HL-60/S4 treated with retinoic acid at 250 ng/mL for 4 days and 3 days (cell line): ENCODE measurements around the gene NUB1.

ENCODE experiments used
- in situ Hi-C: fragments of 300-500 bp; cut with MboI; formaldehyde crosslinking; loops from 2 replicates; pipeline ENCODE4 v1.7.0; 2022; ENCODE audit warnings: low sequenced_read_pairs

The NUB1 gene

GRCh38 chr7:151400626-151401315 lies 59.2 kb downstream of the NUB1 start:
- in situ Hi-C loops, result no loop called here

GRCh38 chr7:151402029-151402835 lies 60.6 kb downstream of the NUB1 start:
- in situ Hi-C loops, result no loop called here

- in situ Hi-C loops, result no loop called here
These were observed 62.2 kb downstream of the NUB1 start for GRCh38 chr7:151403764-151404163.

- in situ Hi-C loops, result no loop called here
These were observed 62.8 kb downstream of the NUB1 start for GRCh38 chr7:151404216-151405011.

GRCh38 chr7:151405056-151405455 lies 63.4 kb downstream of the NUB1 start:
- in situ Hi-C loops, result no loop called here

GRCh38 chr7:151405588-151405987 lies 64.0 kb downstream of the NUB1 start:
- in situ Hi-C loops, result no loop called here

- in situ Hi-C loops, result no loop called here
These were observed 64.7 kb downstream of the NUB1 start for GRCh38 chr7:151406051-151406875.

GRCh38 chr7:151406886-151407583 lies 65.4 kb downstream of the NUB1 start:
- in situ Hi-C loops, result no loop called here

GRCh38 chr7:151408498-151408838 lies 66.9 kb downstream of the NUB1 start:
- in situ Hi-C loops, result no loop called here

- in situ Hi-C loops, result no loop called here
These were observed 67.4 kb downstream of the NUB1 start for GRCh38 chr7:151408839-151409666.

- in situ Hi-C loops, result no loop called here
These were observed 68.2 kb downstream of the NUB1 start, which contains the start of gene WDR86 for GRCh38 chr7:151409667-151410404. WDR86 (minus strand) TSS chr7:151410038; CDS start chr7:151409589, 449 bp downstream.

GRCh38 chr7:151410405-151411390 lies 69.1 kb downstream of the NUB1 start:
- in situ Hi-C loops, result no loop called here

- in situ Hi-C loops, result no loop called here
These were observed 69.9 kb downstream of the NUB1 start for GRCh38 chr7:151411551-151411950.

GRCh38 chr7:151412318-151412717 lies 70.7 kb downstream of the NUB1 start:
- in situ Hi-C loops, result no loop called here

- in situ Hi-C loops, result no loop called here
These were observed 71.6 kb downstream of the NUB1 start for GRCh38 chr7:151413241-151413640.

- in situ Hi-C loops, result no loop called here
These were observed 73.9 kb downstream of the NUB1 start for GRCh38 chr7:151415375-151416105.
